Heart left ventricle (tissue), 13 donors: ENCODE measurements around the gene FAM219A.

Source experiments
- POLR2A ChIP-seq, 2 donors: fragments of 450-650 bp; IDR thresholded peaks; one replicate each; pipeline ENCODE4 v1.6.1; 2017; ENCODE audit warnings: antibody characterized with exemption in 2 of 2, mild to moderate bottlenecking in 2 of 2, moderate library complexity in 2 of 2
- TF ChIP-seq, protein P1 (sequence below), 12 donors: fragments of 200-600 bp; sonication (generic) in 4 of 12; IDR thresholded peaks; one replicate each; pipeline versions ENCODE4 v1.5.0 to v1.8.0; 2018 to 2022; ENCODE audit warnings: antibody characterized with exemption in 12 of 12, mild to moderate bottlenecking in 5 of 12
- donor health status: ischemic (EF 13 %, LVEDD 7.1; RV severe dilation, severe dysfunction).
- donor health status: DM: no; HTN: yes; CAD: no.
- donor health status: DM: no; HTN: no; CAD: no.
- donor health status: ischemic (EF 25% LVEDD 6.9; RV normal size, moderate dysfunction).
- donor health status: ischemic (EF 25% LVEDD 5.7; RV mildly dilated, moderate dysfunction).
- donor health status: ischemic (EF 35%, LVEDD 5.7; RV mildly dilated, moderate dysfunction).
- donor health status: nonischemic (EF 11% LVEDD 7.7; RV severe dilation, severe dysfunction).
- donor health status: DM: yes; HTN: yes; CAD: no.
- donor health status: PGD.
- donor health status: ischemic (EF 29% LVEDD 5.4; RV normal size, mild dysfunction).
- donor health status: nonischemic (EF 23%, LVEDD 6.1; RV moderate dilation, normal function).

DNA sequence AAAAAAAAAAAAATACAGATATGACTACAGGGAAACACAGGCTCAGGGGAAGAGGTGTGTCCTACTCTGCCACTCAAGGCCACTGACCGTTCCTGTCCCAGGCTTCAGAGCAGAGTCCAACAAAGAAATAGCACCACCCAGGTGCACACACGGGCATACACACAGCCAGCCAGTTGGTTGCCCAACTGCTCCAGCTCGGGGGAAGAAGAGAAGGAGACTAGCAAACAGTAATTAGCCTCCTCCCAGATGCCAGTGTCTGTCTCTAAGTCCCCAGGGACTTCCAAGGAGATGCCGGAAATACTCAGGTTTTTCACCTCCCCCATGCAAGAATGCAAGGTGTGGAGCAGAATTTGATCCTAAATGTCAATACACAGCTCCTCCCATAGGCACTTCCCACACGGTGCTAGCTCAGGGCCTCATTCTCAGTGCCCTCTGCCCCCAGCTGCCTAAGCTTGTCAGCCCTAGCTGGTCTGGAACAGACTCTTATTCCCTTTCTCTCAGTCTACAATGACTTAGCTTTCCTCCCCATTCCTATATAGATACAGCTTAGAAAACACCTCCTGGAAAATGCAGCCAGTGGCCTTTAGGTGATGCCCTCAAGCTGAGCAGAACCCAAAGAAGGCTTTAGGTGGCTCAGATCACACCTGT is 83.3 kb downstream of the FAM219A start:
- TF ChIP-seq, protein P1, sequence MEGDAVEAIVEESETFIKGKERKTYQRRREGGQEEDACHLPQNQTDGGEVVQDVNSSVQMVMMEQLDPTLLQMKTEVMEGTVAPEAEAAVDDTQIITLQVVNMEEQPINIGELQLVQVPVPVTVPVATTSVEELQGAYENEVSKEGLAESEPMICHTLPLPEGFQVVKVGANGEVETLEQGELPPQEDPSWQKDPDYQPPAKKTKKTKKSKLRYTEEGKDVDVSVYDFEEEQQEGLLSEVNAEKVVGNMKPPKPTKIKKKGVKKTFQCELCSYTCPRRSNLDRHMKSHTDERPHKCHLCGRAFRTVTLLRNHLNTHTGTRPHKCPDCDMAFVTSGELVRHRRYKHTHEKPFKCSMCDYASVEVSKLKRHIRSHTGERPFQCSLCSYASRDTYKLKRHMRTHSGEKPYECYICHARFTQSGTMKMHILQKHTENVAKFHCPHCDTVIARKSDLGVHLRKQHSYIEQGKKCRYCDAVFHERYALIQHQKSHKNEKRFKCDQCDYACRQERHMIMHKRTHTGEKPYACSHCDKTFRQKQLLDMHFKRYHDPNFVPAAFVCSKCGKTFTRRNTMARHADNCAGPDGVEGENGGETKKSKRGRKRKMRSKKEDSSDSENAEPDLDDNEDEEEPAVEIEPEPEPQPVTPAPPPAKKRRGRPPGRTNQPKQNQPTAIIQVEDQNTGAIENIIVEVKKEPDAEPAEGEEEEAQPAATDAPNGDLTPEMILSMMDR (IDR thresholded peaks at IDR 0.05), result no peak
- no peak for TF ChIP-seq POLR2A (IDR thresholded peaks at IDR 0.05)
